IPS DF 4.7 (cell line): ENCODE measurements around the gene SCAPER.
A peak's percentile ranks its signal among the peaks of the same experiment; 100 is the strongest.
"Not testable (repeated sequence)": the region's sequence is repeated elsewhere in the genome, so short reads cannot be mapped to it uniquely, and the experiment has no call there.

Source experiments
- DNase-seq: peaks from one replicate; pipeline ENCODE4 v3.0.0-alpha.2; 2013; ENCODE audit warnings: low spot score; ENCODE audit errors: extremely low read depth

SCAPER gene

DNA sequence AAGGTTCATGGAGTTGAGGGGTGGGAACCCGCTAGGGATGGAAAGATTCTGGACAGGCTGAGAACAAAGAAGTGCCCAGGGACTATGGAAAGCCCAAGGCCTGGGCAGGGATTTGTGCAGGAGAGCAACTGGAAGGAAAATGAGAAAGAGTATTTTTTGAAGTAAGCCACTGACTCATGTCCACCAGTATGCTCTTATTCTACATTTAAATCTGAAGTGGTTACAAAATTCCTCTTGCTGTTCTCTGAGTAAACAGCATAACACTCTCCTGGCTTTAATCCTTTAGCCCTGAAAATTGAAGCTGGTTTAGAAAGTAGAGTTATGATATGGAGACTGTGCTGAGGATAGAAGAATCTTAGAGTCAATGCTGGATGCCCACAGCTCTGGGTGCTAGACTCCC is 403.4 kb downstream of the SCAPER start:
- DNase-seq, result no peak

GRCh38 chr15:76501011-76501410 is 404.1 kb downstream of the SCAPER start:
- DNase-seq, result no peak

DNA sequence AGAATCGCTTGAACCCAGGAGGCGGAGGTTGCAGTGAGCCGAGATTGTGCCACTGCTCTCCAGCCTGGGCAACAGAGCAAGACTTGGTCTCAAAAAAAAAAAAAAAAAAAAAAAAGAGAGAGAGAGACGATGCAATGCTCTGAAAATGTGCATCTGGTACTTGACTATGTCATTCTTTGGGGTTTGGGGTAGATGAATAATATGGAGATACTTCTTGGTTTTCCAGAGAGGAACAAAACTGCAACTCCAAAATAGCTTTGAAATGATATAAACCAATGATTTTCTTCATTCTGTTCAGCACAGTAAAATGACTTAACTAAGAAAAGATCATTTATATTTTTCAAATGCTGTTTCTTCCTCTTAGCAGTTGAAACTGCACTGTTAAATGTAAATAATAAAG is 409.7 kb downstream of the SCAPER start:
- DNase-seq, result no peak

DNA sequence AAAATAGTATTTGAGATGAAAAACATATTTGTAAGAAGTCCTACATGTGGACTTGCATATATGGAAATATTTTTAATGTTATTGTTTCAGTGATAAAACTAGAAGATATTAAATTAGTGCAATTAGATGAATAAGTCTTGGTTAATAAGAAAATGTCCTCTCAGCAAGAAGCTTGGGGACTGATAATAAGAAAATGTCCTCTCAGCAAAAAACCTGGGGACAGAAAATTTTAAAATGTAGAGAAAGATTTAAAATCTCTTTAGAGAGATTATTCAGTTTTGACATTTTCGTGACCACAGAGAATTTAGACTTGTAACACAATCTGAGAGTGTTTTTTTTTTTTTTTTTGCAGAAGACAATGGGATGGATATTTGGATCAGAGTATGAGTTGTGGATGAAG is 412.6 kb downstream of the SCAPER start:
- DNase-seq, result no peak

DNA sequence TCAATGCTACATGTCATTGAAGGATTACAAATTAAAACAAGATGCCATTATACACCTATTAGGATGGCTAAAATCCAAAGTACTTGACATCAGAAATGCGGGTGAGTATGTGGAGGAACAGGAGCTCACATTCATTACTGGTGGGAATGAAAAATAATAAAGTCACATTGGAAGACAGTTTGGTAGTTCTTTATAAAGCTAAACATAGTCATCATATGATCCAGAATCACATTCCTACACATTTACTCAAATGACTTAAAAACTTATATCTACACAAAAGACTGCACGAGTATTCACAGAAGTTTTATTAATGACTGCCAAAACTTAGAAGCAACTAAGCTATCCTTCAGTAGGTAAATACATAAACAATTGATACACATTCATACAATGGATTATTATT is 421.4 kb downstream of the SCAPER start:
- no peak for DNase-seq

DNA sequence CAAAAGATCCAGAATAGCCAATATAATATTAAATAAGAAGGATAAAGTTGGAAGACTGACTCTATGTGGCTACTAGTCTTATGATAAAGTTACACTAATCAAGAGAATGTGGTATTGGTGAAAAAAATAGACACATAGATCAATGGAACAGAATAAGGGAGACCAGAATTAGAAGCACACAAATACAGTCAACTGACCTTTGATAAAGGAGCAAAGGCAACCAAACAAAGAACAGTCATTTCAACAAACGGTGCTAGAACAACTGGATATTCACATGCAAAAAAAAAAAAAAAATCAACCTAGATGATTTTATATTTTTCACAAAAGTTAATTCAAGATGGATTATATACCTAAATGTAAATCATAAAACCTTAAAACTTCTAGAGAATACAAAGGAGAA is 422.1 kb downstream of the SCAPER start:
- DNase-seq, result no peak

- no peak for DNase-seq
Observed at GRCh38 chr15:76480267-76480666, 424.9 kb downstream of the SCAPER start.

DNA sequence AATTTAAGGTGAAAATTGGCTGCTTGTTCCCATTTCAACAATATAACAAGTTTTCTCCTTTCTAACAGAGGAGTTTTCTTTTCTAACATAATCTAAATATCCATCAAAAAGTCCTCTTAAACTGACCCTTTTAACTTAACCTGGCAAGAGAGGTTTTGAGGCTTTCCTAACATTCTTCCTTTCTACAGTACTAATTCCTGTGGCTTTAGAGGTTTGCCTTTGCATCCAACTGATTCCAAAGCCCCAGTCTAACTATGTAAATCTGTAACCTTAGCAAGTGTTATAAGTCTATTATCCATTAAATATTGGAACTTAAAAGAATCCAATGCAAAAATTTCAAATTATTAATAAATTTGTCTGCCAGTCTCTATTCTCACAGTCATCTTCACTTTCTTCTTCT is 434.4 kb downstream of the SCAPER start:
- DNase-seq, result no peak

- no peak for DNase-seq
Observed at GRCh38 chr15:76468722-76469121, 436.4 kb downstream of the SCAPER start.

DNA sequence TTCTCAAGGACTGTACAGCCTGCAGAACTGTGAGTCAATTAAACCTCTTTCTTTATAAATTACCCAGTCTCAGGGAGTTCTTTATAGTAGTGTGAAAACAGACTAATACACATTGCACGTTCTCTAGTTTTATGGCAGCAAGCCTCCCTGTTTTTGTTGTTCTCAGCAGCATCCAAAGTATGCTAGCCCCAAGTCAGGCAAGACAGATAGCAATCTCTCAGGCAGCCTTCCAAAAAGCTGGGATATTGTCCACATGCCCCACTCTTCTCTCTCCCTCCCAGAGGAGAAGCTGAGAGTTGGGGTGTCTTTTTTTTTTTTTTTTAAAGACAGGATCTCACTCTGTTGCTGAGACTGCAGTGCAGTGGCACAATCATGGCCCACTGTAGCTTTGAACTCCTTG is 438.0 kb downstream of the SCAPER start:
- DNase-seq, result no peak

DNA sequence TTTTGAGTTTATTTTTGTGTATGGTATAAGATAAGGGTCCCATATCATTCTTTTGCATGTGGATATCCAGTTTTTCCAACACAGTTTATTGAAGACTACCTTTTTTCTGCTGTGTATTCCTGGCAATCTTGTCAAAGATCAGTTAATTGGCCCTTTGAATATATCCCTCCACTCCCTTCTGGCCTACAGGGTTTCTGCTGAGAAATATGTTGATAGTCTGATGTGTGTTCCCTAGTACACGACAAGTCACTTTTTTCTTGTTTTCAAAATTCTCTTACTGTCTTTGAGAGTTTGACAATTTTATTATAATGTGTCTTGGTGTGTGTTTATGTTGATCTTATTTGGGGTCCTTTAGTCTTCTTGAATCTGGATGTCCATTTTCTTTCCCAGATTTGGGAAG is 439.4 kb downstream of the SCAPER start:
- no peak for DNase-seq

- no peak for DNase-seq
Observed at GRCh38 chr15:76464247-76464646, 440.9 kb downstream of the SCAPER start.

GRCh38 chr15:76460871-76461270 is 444.3 kb downstream of the SCAPER start:
- DNase-seq, result no peak

GRCh38 chr15:76460347-76460746 is 444.8 kb downstream of the SCAPER start:
- no peak for DNase-seq

GRCh38 chr15:76451540-76451939 is 453.6 kb downstream of the SCAPER start:
- DNase-seq, result no peak

DNA sequence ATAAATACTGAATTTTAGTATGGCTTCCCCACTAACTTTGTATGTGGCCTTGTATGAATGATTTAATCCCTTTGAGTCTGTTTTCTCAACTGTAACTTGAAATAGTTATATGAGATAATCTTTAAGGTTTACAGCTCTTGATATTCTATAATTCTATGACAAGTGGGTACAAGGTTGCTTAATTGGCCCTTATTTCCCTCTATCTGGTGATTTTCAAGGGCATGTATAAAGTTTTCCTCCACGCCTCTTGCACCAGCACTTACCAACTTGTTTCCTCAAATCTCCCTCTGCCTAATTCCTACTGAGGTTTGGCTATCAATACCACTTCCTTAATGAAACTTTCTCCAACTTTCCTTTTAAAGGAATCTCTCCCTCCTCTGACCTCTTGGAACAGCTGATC is 455.7 kb downstream of the SCAPER start:
- no peak for DNase-seq

DNA sequence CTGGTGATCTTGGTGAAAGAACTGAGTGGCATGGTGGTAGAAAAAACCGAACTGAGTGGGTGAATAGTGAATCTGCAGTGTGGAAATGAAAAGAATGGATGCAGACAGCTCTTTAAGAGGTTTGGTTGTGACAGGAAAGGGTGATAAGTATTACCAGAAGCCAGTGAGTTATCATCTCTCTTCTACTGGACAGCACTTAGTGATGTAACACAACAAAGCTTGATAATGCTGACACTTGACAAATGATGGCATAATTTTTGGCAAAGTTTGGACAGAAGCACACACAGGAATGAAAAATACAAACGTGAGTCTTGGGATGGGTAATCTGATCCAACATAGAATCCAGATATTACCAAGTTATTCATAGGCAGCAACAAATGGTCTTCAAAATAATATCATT is 456.4 kb downstream of the SCAPER start:
- no peak for DNase-seq

DNA sequence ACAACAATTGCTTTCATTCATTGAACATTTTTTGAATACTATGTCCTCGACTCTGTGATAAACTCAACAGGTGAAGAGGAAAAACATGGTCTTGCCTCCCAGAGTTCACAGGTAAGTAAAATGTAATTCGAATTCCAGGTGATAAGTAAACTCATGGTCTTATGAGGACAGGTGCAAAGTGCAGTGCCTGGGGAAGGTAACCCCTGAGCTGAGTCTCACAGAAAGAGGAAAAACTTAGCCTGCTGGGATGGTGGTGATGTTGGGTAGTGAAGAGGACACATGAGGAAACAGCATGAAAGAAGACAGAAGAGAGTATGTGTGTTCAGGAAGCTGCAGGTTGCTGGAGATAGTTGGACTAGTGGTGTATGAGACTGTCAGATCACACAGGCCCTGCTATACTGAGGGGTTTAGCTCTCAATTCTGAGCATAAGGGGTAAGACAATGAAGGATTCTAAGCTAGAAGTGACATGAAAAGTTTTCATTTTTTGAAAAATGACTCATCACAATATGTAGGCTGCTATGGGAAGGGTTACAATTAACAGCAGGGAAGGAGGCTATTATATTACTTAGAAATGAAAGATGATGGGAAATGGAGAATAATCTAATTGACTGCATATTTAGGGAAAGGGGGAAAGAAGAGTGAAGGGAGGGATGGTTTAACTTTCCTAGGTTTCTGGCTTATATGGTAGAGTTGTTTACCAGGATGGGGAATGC is 457.3 kb downstream of the SCAPER start:
- no peak for DNase-seq

DNA sequence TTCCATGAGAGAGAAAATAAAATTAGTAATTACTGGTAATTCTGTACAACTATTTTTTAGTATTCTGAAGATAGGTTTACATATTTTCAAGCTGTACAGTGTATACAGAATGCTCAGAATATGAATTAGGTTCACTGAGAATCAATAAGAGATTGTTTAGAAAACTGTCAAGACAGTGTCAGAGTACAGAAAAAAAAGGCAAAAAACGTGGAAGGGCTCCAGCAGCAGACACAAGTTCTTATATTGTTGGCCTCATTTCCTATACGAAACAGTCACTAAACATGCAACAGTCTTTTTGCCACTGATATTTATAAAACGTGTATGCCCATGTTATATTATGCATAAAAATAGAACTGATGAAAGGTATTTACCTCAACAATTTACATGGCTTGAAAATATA is 464.7 kb downstream of the SCAPER start:
- DNase-seq, result no peak

DNA sequence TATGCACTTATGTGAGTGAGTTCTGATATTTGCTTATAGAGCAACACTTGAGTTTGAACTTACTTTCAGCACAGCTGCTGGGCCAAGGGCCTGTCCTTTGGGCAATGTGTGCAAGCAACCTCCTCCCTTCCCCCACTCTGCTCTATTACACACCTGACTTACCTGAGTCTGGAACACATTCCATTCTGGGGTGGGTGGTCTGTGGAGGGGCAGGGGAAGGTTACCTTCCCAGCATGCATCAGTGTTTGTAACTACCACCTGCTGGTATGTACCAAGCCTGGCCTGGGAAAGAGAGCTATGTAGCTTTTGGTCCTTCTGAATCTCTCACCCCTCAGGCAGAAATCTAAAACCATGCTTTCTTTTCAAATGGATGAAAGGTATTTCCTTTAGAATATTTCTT is 465.6 kb downstream of the SCAPER start:
- peak; percentile 51 for DNase-seq

DNA sequence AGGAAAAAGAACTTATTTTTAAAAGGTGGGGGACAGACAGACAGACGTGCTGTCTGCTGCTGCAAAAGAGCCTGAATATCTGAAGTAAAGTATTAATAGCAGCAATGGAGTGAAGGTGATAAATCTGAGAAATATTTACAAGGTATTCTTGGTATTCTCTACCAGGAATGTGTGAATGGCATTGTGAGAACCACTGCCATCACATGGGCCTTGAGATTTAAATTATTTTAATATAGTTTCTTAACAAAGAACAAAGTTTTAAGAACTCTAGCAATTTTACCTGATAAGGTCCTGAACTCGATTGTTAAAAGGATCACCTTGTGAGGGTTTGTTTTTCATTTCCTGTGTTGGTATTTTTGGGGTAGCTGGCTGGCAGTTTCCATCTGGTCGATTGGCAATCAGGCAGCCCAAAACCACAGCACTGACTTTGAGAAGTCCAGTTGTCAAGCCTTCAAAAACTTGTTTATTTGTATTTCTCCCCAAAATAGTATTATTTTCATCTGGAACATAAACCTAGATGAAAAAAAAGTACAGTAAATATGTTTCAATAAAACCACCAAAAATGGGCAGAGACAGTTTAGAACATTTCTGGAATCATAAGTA is 471.2 kb downstream of the SCAPER start:
- DNase-seq, result no peak

- not testable (repeated sequence) for DNase-seq
Observed at GRCh38 chr15:76433036-76433435, 472.1 kb downstream of the SCAPER start.

GRCh38 chr15:76432604-76433003 is 472.5 kb downstream of the SCAPER start:
- no peak for DNase-seq
